PC-9 (cell line): ENCODE measurements around the gene PDHX. TPM values are rescaled to one million over a fixed set of nuclear protein-coding genes. Genes with fewer than 3 reads are reported as not detected.

Source experiments
- BruUV-seq: library from RNA; stranded (reverse); fragments of 400-500 nt; replicated peaks from 2 replicates; lab custom pipeline; 2021; lab: Mats Ljungman, UMichigan
- CTCF ChIA-PET: fragments of 300-600 bp; sonication (Branson Sonifier 250); formaldehyde crosslinking; loops from one replicate; lab custom pipeline; 2022; ENCODE audit warnings: antibody characterized with exemption; lab: Charles Lee
- POLR2A ChIA-PET: fragments of 300-600 bp; sonication (Branson Sonifier 250); formaldehyde crosslinking; loops from one replicate; lab custom pipeline; 2022; ENCODE audit warnings: antibody characterized with exemption; ENCODE audit not compliant: unreplicated experiment; lab: Charles Lee
- DNase-seq, 2 experiments: peaks; one replicate each; pipeline versions ENCODE4 v3.0.0 to v3.0.0-alpha.2; 2015 to 2022; ENCODE audit warnings: mixed read lengths in 1 of 2
- H2AFZ ChIP-seq: fragments of 200-600 bp; sonication (generic); 2 replicates; pipeline ENCODE4 v1.8.1; 2017; ENCODE audit warnings: antibody characterized with exemption
- H3F3A ChIP-seq: fragments of 200-600 bp; sonication (generic); 2 replicates; pipeline ENCODE4 v1.8.1; 2017; ENCODE audit warnings: antibody characterized with exemption, mild to moderate bottlenecking, low read depth; ENCODE audit not compliant: insufficient read depth
- H3K27ac ChIP-seq: fragments of 200-600 bp; sonication (generic); 2 replicates; pipeline ENCODE4 v1.6.1; 2016; ENCODE audit warnings: mixed run types
- H3K27me3 ChIP-seq: fragments of 200-600 bp; sonication (generic); 2 replicates; pipeline ENCODE4 v1.6.1; 2016; ENCODE audit warnings: low read depth, mixed run types; ENCODE audit not compliant: insufficient read depth
- H3K36me3 ChIP-seq: fragments of 200-600 bp; sonication (generic); 2 replicates; pipeline ENCODE4 v1.6.1; 2016; ENCODE audit warnings: low read depth, mixed run types
- H3K4me1 ChIP-seq: fragments of 200-600 bp; sonication (generic); replicated peaks from 2 replicates; pipeline ENCODE4 v1.6.1; 2016; ENCODE audit warnings: mixed run types; ENCODE audit not compliant: insufficient read depth
- H3K4me2 ChIP-seq: fragments of 200-600 bp; sonication (generic); 2 replicates; pipeline ENCODE4 v1.6.1; 2017; ENCODE audit warnings: mixed run types
- H3K4me3 ChIP-seq: fragments of 200-600 bp; sonication (generic); 2 replicates; pipeline ENCODE4 v1.6.1; 2016; ENCODE audit warnings: mixed run types
- H3K79me2 ChIP-seq: fragments of 200-600 bp; sonication (generic); 2 replicates; pipeline ENCODE4 v1.6.1; 2017; ENCODE audit warnings: low read depth, mixed run types
- H3K9me2 ChIP-seq: fragments of 200-600 bp; sonication (generic); 2 replicates; pipeline ENCODE4 v1.8.1; 2017; ENCODE audit warnings: mild to moderate bottlenecking; ENCODE audit not compliant: insufficient read depth
- H3K9me3 ChIP-seq: fragments of 200-600 bp; sonication (generic); 2 replicates; pipeline ENCODE4 v1.8.1; 2016; ENCODE audit warnings: low read depth; ENCODE audit not compliant: insufficient read depth
- H4K20me1 ChIP-seq: fragments of 200-600 bp; sonication (generic); 2 replicates; pipeline ENCODE4 v1.8.1; 2017; ENCODE audit not compliant: insufficient read depth
- EZH2 ChIP-seq: fragments of 200-600 bp; sonication (generic); IDR thresholded peaks from 2 replicates; pipeline ENCODE4 v1.8.0; 2017; ENCODE audit warnings: antibody characterized with exemption, low read depth
- intact Hi-C: fragments of 100-400 bp; cut with micrococcal nuclease; formaldehyde crosslinking; loops from one replicate; pipeline ENCODE4 v1.10.0; 2022; ENCODE audit not compliant: unreplicated experiment
- total RNA-seq: library from RNA; stranded (reverse); gene quantifications from 2 replicates; pipeline ENCODE4 v1.2.3, GENCODE V29; 2021
- TF ChIP-seq, protein P1 (sequence below): fragments of 200-600 bp; sonication (generic); conservative IDR thresholded peaks from 2 replicates; pipeline ENCODE4 v1.6.1; 2017; ENCODE audit warnings: mixed run types, antibody characterized with exemption, mild to moderate bottlenecking, moderate library complexity

The PDHX gene
- total RNA-seq, 1 experiment from 2014 or later = 47.0 TPM

DNA sequence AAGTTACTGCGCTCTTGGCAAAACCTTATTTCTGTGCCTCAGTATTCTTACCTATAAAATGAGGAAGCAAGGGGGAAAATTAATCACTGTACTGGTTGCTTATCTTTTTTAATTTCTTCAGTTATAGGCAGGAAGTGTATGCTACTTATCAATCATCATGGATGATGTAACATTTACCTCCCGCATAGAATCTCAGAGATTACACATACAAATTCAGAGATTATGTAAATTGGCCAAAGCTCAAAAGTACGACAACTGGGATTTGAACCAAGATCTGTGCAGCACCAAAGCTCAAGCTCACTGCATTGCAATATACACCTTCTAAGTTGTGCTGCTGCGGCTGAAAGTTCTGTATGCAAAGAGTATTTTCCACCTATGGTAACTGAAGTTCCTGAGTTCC is 83.0 kb downstream of the PDHX start:
- TF ChIP-seq, protein P1, sequence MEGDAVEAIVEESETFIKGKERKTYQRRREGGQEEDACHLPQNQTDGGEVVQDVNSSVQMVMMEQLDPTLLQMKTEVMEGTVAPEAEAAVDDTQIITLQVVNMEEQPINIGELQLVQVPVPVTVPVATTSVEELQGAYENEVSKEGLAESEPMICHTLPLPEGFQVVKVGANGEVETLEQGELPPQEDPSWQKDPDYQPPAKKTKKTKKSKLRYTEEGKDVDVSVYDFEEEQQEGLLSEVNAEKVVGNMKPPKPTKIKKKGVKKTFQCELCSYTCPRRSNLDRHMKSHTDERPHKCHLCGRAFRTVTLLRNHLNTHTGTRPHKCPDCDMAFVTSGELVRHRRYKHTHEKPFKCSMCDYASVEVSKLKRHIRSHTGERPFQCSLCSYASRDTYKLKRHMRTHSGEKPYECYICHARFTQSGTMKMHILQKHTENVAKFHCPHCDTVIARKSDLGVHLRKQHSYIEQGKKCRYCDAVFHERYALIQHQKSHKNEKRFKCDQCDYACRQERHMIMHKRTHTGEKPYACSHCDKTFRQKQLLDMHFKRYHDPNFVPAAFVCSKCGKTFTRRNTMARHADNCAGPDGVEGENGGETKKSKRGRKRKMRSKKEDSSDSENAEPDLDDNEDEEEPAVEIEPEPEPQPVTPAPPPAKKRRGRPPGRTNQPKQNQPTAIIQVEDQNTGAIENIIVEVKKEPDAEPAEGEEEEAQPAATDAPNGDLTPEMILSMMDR = no peak
- TF ChIP-seq EZH2 = no peak
- CTCF ChIA-PET = interaction anchor here (0.7 to 0.9 kb wide), 2 partner anchors 164 to 389 kb away, joined by 3 to 4 read pairs; no protein-coding TSS in a partner anchor
- intact Hi-C loops = loop anchor here (2.0 to 5.0 kb wide), 4 partner anchors 72 to 488 kb away; no protein-coding TSS in a partner anchor

DNA sequence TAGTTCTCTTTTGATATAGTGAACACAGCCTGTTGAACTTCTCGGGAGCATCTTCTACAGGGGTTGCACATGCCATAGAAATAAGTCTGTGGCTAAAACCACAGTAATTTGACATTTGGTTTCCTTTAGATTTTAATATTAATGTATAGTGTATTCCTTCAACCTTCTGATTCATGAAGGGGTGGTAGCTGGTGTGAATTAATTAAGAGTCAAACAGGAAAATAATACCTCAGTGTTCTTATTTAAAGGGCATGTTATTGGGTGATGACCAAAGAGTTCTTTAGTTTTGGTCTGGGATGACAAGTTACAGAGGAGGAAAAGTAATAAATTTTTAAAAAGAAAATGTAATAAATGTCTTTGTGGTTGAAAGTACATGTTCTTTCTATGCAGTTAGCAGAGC is 86.8 kb downstream of the PDHX start:
- no peak for DNase-seq
- Histone ChIP-seq H4K20me1 (no peaks in the 10 kb centered on the region), H3K4me1 (peaks cover 28% of the 10 kb centered on the region), H3K27me3 (no peaks in the 10 kb centered on the region), H3K9me2 (no peaks in the 10 kb centered on the region), H3K79me2 (no peaks in the 10 kb centered on the region), H3F3A (peaks cover 14% of the 10 kb centered on the region), H3K4me3 (no peak overlapping the region), H3K4me2 (no peak overlapping the region), H3K36me3 (no peaks in the 10 kb centered on the region), H3K9me3 (peaks cover 6% of the 10 kb centered on the region; the same call in 1 of the 2 replicates), H3K27ac (no peak overlapping the region), H2AFZ (no peak overlapping the region)
- CTCF ChIA-PET = interaction anchor here (1.2 kb wide), 1 partner anchor 234 kb away, joined by 4 read pairs; no protein-coding TSS in a partner anchor
- BruUV-seq = no TSS peak
- POLR2A ChIA-PET = no interaction called here
- TF ChIP-seq, protein P1 = no peak
- no peak for TF ChIP-seq EZH2
- intact Hi-C loops = no loop called here

More for the DNA sequence above, 83.0 kb downstream of the PDHX start:
- Histone ChIP-seq H2AFZ (no peak overlapping the region), H3K27ac (no peak overlapping the region), H3K4me1 (peaks cover 11% of the 10 kb centered on the region), H3K27me3 (no peaks in the 10 kb centered on the region), H3K4me2 (no peak overlapping the region), H3K36me3 (no peaks in the 10 kb centered on the region; the same call in 1 of the 2 replicates), H3K79me2 (no peaks in the 10 kb centered on the region), H3K4me3 (no peak overlapping the region), H3F3A (peaks cover 15% of the 10 kb centered on the region; the same call in 1 of the 2 replicates), H3K9me2 (no peaks in the 10 kb centered on the region), H3K9me3 (no peaks in the 10 kb centered on the region), H4K20me1 (no peaks in the 10 kb centered on the region)
- POLR2A ChIA-PET = no interaction called here
- BruUV-seq = no TSS peak
- DNase-seq = no peak

DNA sequence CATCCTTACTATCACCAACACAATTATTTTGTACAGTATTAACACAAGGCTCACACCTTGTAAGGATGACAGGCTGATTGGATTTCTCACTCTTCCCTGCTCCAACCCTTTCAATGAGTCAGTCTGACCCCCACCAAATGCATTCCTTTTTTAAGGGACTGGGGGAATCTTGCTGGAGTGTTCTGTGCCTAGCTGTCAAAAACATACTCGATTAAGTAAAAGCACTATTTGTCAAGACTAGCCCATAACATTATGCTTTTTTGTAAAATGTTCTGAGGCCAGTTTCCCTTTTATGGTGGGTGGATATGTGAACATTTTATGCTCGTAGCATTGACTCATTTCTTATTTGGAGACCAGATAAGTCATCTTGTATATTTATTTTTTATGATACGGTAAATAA is 87.2 kb downstream of the PDHX start:
- ChIA-PET POLR2A (no interaction called here), CTCF (no interaction called here)
- Histone ChIP-seq H3K4me2 (no peak overlapping the region), H3K36me3 (no peaks in the 10 kb centered on the region), H3K9me3 (peaks cover 6% of the 10 kb centered on the region; the same call in 1 of the 2 replicates), H3K79me2 (no peaks in the 10 kb centered on the region), H3K4me1 (peaks cover 28% of the 10 kb centered on the region), H3K27ac (no peak overlapping the region), H2AFZ (no peak overlapping the region), H3K9me2 (no peaks in the 10 kb centered on the region), H3K27me3 (no peaks in the 10 kb centered on the region), H3K4me3 (no peak overlapping the region), H4K20me1 (no peaks in the 10 kb centered on the region), H3F3A (peaks cover 19% of the 10 kb centered on the region)
- BruUV-seq = no TSS peak
- no peak for TF ChIP-seq EZH2
- TF ChIP-seq, protein P1 = no peak
- intact Hi-C loops = no loop called here
- DNase-seq = no peak
